ENCODE data around the gene FAM163B. TPM values are rescaled to one million over a fixed set of nuclear protein-coding genes. Genes with fewer than 3 reads are reported as not detected.

The FAM163B gene
- total and polyA plus RNA-seq, 2 donors (not counting 3 experiments of a cell fraction or from before 2014, with no cell fraction given): not detected

DNA sequence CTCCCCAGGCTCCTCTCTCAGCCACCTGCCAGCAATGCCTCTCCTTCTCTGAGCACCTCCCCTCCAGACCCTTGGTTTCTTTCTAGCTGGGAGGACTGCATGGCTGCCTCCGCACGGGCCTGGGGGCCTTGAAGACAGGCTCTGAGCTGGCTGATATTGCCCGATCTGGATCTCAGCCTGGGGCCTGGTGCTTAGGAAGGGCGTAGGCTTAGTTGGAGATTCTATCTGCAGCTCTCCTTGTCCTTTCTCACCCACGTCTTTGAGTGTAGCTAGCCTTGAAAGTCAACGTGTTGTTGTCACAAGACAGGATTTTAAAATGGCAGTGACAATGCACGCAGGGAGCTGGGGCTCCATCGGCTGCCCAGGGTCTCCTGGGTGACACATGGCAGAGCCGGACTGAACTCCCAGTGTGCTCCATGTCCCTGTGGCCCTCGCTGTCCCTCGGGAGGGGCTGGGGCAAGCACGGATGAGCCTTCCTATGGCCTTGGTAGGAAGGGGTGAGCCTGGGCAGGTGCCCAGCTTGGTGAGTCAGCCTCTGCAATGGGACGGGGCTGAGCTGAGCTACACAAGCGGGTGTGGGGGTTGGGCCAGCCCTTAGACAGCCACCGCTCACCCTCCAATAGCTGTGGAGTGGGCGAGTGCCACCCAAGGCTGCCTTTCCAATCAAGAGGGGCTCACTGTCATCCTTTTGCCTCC is 65.3 kb downstream of the FAM163B start:
- intact Hi-C loops (cut with micrococcal nuclease) (no loop called here), dilution Hi-C loops (cut with MboI; ENCODE audit: extremely low pct_ligation_motif_present, low sequenced_read_pairs) (no loop called here)
- BruUV-seq (replicated peaks): no TSS peak
- Histone ChIP-seq H3K9me3 (replicated peaks; ENCODE audit: control insufficient read depth, insufficient read depth, low read length) (no peaks in the 10 kb centered on the region), H3K36me3 (ENCODE audit: control insufficient read depth in 2 of 2, extremely low read depth in 1 of 2, insufficient read depth in 2 of 2, low read length in 2 of 2) (no peaks in the 10 kb centered on the region), H3K4me3 (replicated peaks in 1 of 3; ENCODE audit: insufficient read depth in 1 of 3, low read depth in 1 of 3, low read length in 3 of 3) (no peak overlapping the region), H3K27me3 (ENCODE audit: control insufficient read depth in 2 of 2, insufficient read depth in 2 of 2, low read length in 2 of 2) (peaks cover 0 to 3% of the 10 kb centered on the region in 2 experiments), H3K27ac (ENCODE audit: insufficient read depth, low read depth, low read length) (no peak overlapping the region), H3K9me1 (replicated peaks; ENCODE audit: control insufficient read depth, extremely low read depth, insufficient read depth, low read length) (no peaks in the 10 kb centered on the region), H4K20me1 (replicated peaks; ENCODE audit: control insufficient read depth, extremely low read depth, insufficient read depth, low read length) (no peaks in the 10 kb centered on the region), H2AFZ (ENCODE audit: low read depth, low read length) (no peak overlapping the region), H3K79me2 (ENCODE audit: control insufficient read depth, insufficient read depth, low read length) (no peaks in the 10 kb centered on the region), H3K9ac (replicated peaks; ENCODE audit: extremely low read depth, insufficient read depth, low read length) (no peak overlapping the region), H3K4me1 (ENCODE audit: control insufficient read depth, extremely low read depth, insufficient read depth, low read length) (no peaks in the 10 kb centered on the region), H3K4me2 (ENCODE audit: insufficient read depth, low read length) (no peak overlapping the region)
- ChIA-PET CTCF (no interaction called here), POLR2A (no interaction called here)
- FAIRE-seq: no peak
- TF ChIP-seq, protein P1, sequence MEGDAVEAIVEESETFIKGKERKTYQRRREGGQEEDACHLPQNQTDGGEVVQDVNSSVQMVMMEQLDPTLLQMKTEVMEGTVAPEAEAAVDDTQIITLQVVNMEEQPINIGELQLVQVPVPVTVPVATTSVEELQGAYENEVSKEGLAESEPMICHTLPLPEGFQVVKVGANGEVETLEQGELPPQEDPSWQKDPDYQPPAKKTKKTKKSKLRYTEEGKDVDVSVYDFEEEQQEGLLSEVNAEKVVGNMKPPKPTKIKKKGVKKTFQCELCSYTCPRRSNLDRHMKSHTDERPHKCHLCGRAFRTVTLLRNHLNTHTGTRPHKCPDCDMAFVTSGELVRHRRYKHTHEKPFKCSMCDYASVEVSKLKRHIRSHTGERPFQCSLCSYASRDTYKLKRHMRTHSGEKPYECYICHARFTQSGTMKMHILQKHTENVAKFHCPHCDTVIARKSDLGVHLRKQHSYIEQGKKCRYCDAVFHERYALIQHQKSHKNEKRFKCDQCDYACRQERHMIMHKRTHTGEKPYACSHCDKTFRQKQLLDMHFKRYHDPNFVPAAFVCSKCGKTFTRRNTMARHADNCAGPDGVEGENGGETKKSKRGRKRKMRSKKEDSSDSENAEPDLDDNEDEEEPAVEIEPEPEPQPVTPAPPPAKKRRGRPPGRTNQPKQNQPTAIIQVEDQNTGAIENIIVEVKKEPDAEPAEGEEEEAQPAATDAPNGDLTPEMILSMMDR (IDR thresholded peaks at IDR 0.05; ENCODE audit: extremely low read depth in 1 of 2, insufficient read depth in 1 of 2, low read depth in 1 of 2, low read length in 2 of 2): no peak
- TF ChIP-seq GATA2 (IDR thresholded peaks at IDR 0.05; ENCODE audit: insufficient read depth, insufficient read length, low read depth, low read length) (no peak), POLR2AphosphoS5 (IDR thresholded peaks at IDR 0.05; ENCODE audit: insufficient read depth, low read depth, low read length) (no peak)
- TF ChIP-seq, protein P2, sequence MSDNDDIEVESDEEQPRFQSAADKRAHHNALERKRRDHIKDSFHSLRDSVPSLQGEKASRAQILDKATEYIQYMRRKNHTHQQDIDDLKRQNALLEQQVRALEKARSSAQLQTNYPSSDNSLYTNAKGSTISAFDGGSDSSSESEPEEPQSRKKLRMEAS (IDR thresholded peaks at IDR 0.05; ENCODE audit: insufficient read depth, insufficient read length): no peak
- DNase-seq (ENCODE audit: low read depth, low spot score): no peak

DNA sequence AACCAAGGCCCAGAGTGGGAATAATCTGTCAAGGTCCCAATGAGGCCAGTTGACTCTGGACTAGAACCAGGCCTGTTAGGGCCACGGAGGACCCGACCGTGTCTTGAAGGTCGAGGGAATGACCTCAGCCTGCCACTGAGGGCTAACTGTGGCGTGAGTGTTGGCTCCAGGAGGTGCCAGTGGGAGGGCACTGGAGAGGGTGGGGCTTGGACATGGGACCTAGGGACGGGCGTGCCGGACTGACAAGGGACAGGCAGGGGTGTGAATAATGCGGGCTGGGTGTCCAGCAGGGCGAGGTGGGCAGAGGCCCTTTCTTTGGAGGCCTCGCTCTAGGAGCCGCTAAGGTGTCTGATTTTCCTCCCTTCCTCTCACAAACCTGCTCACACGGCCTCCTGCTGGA is 67.2 kb downstream of the FAM163B start:
- ChIA-PET POLR2A (no interaction called here), CTCF (no interaction called here)
- Histone ChIP-seq H3K36me3 (ENCODE audit: control insufficient read depth in 2 of 2, extremely low read depth in 1 of 2, insufficient read depth in 2 of 2, low read length in 2 of 2) (no peaks in the 10 kb centered on the region), H3K9ac (replicated peaks; ENCODE audit: extremely low read depth, insufficient read depth, low read length) (no peak overlapping the region), H3K4me3 (replicated peaks in 1 of 3; ENCODE audit: insufficient read depth in 1 of 3, low read depth in 1 of 3, low read length in 3 of 3) (no peak overlapping the region), H3K27ac (ENCODE audit: insufficient read depth, low read depth, low read length) (no peak overlapping the region), H4K20me1 (replicated peaks; ENCODE audit: control insufficient read depth, extremely low read depth, insufficient read depth, low read length) (no peaks in the 10 kb centered on the region), H3K27me3 (ENCODE audit: control insufficient read depth in 2 of 2, insufficient read depth in 2 of 2, low read length in 2 of 2) (peaks cover 0 to 3% of the 10 kb centered on the region in 2 experiments), H2AFZ (ENCODE audit: low read depth, low read length) (no peak overlapping the region), H3K4me1 (ENCODE audit: control insufficient read depth, extremely low read depth, insufficient read depth, low read length) (no peaks in the 10 kb centered on the region), H3K9me3 (replicated peaks; ENCODE audit: control insufficient read depth, insufficient read depth, low read length) (no peaks in the 10 kb centered on the region), H3K9me1 (replicated peaks; ENCODE audit: control insufficient read depth, extremely low read depth, insufficient read depth, low read length) (no peaks in the 10 kb centered on the region), H3K4me2 (ENCODE audit: insufficient read depth, low read length) (no peak overlapping the region), H3K79me2 (ENCODE audit: control insufficient read depth, insufficient read depth, low read length) (no peaks in the 10 kb centered on the region)
- FAIRE-seq (no peak), DNase-seq (ENCODE audit: low read depth, low spot score) (no peak)
- TF ChIP-seq POLR2AphosphoS5 (IDR thresholded peaks at IDR 0.05; ENCODE audit: insufficient read depth, low read depth, low read length) (no peak), POLR2A (IDR thresholded peaks at IDR 0.05; ENCODE audit: low read depth, low read length) (no peak), FOS (IDR thresholded peaks at IDR 0.05; ENCODE audit: borderline replicate concordance, insufficient read depth, low read length) (no peak), EZH2 (IDR thresholded peaks at IDR 0.05; ENCODE audit: borderline replicate concordance, low read depth, low read length, severe bottlenecking) (no peak), JUN (IDR thresholded peaks at IDR 0.05; ENCODE audit: borderline replicate concordance, insufficient read depth, insufficient read length, low read depth) (no peak), MYC (IDR thresholded peaks at IDR 0.05; ENCODE audit: low read depth, low read length) (no peak), GATA2 (IDR thresholded peaks at IDR 0.05; ENCODE audit: insufficient read depth, insufficient read length, low read depth, low read length) (no peak)
- TF ChIP-seq, protein P1 (IDR thresholded peaks at IDR 0.05; ENCODE audit: extremely low read depth in 1 of 2, insufficient read depth in 1 of 2, low read depth in 1 of 2, low read length in 2 of 2): no peak
- TF ChIP-seq, protein P2 (IDR thresholded peaks at IDR 0.05; ENCODE audit: insufficient read depth, insufficient read length): no peak
- BruUV-seq (replicated peaks): no TSS peak
- dilution Hi-C loops (cut with MboI; ENCODE audit: extremely low pct_ligation_motif_present, low sequenced_read_pairs): no loop called here
- intact Hi-C loops (cut with micrococcal nuclease): no loop called here

Data from endothelial cell of umbilical vein (primary cell).